ENCODE results near the gene CLCN5.

Gene CLCN5

DNA sequence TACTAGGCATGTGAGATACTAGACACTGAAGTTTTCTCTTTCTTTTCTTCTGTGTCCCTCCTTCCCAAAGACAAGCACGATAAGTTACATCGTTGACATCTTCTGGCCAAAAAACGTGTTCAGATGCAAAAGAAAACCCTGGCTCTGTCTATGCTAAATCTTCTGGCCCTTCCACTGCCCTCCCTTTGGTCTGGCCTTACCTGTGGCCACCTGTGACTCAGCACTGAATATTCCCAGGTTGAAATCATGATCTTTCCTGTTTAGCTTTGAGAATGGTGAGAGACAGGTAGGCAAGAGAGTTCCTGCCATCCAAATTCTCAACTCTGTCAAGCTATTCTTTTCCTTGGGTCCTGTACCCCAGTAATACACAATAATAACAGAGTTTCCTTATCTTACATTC is 12.3 kb downstream of the CLCN5 start:
- DNase-seq: no peak

DNA sequence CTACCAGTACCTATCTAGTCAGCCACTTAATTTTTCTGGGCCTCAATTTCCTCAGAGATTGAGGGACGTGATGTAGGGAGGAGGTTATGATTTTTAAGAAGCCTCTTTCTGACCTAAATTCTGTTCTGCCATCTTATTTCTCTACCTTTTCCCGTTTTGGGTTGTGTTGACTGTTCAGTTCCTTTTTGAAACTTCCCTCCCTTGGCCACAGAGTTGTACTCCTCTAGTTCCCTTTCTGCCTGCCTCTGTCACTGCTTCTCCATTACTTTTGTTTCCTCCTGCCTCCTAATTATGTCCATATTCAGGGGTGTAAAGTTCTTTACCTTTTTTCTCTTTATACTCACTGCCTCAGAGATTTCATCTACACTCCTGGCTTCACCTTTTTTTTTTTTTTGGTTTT is 25.4 kb downstream of the CLCN5 start:
- no peak for DNase-seq

DNA sequence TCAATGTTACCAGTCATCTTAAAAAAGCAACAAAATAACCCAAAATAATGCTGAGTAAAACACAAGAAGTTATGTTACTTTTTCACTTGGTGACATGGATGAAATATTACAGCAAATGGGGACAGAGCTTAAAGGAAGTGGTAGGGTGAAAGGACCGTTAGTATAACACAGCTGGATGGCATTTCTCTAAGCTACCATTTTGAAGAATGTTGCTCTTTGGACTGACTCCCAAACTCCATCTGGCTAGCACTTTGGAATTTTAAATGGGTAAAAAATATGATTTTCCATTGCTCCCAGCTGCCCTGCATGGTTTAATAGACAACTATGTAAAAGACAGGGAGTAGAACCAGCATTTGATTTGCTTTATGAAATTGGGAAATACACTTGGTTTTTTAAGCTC is 27.6 kb downstream of the CLCN5 start:
- DNase-seq: no peak

DNA sequence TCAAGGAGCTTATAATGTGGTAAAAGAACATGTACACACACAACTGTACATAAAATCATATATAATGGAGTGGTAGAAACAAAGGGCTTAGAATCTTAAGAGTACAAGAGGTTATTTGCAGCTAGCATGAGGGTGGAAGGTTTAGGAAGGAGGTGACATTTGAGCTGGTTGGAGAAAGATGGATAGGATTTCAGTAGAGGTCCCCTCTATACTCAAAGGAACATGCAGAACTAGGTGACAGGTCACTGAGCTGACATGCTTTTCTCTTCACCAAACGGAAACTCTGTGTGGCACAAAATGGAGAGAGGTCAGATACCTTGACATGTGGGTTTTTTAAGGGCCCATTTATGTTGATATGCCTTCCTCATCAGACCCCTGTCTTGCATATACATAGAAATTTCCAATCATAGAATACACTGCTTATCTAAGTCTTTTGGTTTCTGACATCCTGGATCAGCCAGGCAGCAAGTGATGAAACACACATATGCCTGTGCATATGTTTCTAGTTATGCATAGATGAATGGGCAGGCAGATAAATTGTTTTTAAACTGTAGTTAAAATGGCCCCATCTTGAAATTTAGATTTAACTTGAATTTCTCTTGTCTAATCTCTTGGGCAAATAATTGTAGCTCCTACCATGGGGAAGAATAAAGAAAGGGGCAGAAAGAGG is 29.3 kb downstream of the CLCN5 start:
- no peak for DNase-seq

DNA sequence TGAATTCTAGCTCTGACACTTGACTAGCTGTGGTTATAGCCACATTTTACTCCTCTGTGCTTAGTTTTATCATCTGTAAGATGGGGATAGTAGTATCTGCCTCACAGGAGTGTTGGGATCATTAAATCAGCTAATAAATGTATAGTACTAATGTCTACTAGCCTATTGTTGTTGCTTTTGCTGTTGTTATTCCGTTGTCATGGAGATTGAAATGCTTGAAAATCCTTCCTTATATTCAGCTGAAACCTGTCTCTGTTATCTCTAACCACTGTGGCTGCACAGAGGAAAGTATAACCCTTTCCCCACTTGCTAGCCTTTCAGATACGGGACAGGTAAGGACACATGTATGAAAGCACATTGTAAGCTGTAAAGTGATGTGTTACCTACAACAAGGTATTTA is 33.9 kb downstream of the CLCN5 start:
- DNase-seq: no peak

DNA sequence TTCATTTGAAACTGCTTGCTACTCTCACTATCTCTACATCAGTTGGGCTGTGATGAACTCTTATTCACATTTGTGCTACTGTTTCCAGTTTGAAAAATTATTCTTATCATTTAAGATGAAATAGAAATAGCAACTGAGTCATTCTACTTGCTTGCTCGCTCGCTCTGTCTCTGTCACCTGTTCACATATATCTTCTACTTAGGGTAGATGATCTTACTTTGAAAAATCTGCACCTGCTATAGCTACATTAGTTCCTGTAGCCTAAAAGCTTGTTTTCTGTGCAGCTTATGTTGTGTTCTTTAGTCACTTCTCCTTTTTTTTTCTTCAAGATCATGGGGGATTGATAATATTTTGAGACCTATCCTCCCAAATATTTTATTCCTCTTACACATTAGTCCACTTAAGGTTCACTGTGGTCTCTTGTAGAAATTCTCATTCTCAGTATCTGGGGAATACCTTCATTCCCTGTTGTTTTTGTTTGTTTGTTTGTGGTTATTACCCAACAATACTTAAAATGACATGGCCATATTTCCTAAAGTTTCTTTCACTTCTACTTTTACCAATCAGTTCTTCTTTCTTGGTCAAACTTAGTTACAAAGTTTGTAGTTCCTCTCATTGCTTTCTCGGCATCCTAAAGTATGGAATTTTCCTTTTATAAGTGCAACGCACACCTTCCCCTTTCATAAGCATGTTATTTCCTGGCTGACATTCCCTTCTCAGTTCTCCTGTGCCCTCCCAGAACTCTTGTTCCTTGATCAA is 36.5 kb downstream of the CLCN5 start:
- DNase-seq: no peak

DNA sequence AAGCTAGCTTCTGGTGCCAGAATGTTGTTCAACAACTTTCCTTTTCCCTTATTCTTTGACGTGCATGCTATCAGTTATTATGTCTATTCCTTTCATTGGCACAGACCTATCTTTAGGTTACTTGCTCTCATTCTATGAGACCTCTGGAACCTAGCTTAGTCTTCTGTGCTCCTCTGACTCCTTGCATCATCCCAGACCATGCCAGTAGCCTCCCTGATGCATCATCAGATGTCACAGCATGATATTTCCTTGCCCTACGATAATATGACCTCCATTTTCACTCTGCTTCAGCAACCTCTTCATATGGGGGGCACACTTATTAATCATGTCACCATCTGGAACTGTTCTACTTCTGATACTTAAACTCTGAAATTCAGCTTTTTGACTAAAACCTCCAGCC is 37.2 kb downstream of the CLCN5 start:
- no peak for DNase-seq

DNA sequence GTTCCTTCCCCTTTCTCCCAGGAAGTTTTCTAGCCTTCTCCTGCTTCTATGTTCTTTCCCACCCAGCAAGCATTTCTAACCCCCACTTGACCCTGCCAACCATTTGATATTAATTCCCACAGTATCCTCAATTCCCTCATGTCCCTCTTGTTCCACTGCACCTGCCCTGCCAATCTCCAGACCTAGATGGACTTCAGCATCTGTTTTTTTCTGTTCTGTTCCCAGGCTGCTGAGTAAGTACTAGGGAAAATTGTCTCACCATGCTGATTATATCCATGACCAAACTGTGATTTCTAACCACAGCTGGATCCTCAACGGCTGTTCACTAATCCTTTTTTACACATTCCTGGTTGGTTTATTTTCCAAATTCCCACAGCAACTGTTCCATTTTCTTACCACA is 37.7 kb downstream of the CLCN5 start:
- no peak for DNase-seq

DNA sequence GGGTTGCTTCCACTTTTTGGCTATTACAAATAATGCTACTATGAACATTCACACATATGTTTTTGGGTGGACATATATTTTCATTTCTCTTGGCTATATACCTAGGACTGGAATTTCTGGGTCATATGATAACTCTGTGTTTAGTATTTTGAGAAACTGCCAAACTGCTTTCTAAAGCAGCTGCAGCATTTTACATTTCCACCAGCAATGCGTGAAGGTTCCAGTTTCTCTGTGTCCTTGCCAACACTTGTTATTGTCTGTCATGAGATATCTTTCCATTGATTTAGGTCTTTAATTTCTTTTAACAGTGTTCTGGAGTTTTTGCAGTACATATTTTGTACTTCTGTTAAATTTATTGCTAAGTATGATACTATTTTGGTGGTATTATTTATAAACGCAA is 48.3 kb downstream of the CLCN5 start:
- DNase-seq: no peak

DNA sequence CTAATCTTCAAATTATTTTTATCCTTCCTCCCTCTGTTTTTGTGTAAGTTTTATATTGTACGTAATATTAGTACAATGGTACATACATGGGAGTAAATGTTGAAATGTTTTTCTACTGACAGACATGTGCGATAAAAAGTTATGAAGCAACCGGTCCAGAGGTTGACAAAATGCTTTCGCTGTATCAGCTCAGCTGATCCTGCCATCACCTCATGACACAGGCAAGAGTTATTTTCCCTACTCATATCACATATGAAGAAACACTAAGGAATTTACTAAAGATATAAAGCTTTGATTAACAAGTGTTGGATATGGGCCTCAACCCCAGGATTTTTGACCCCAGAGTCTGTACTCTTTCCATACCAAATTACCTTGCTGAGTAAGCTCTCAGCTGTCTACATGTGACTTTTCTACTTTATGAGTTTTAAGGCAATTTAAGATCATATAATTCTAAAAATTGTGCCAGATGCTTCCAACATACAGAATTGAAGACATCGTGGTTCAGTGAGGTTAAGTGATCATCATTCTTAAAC is 50.0 kb downstream of the CLCN5 start:
- no peak for DNase-seq

DNA sequence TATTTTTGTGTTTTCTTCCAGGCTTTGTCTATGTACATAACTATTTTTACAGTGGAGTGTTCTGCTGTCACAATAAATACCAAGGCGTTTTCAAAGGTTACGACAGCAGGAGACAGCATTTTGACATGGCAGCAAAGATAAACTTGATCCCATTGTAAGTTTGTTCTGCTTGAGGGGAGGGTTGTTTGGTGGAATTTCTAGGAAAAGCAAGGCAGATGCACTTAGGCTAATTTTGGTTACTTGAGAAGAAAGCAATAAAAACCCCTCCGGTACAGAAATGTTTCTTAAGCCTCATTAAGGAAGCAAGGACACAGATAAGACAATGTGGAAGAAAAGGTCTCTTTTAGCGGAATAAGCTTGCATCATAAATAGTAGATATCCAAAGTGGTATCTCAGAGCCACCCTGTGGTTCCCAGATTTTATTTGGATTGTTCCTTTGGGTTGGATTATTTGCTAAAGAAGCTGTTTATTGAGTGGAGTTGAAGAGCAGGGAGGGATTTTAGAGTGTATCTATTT is 54.3 kb downstream of the CLCN5 start:
- no peak for DNase-seq

DNA sequence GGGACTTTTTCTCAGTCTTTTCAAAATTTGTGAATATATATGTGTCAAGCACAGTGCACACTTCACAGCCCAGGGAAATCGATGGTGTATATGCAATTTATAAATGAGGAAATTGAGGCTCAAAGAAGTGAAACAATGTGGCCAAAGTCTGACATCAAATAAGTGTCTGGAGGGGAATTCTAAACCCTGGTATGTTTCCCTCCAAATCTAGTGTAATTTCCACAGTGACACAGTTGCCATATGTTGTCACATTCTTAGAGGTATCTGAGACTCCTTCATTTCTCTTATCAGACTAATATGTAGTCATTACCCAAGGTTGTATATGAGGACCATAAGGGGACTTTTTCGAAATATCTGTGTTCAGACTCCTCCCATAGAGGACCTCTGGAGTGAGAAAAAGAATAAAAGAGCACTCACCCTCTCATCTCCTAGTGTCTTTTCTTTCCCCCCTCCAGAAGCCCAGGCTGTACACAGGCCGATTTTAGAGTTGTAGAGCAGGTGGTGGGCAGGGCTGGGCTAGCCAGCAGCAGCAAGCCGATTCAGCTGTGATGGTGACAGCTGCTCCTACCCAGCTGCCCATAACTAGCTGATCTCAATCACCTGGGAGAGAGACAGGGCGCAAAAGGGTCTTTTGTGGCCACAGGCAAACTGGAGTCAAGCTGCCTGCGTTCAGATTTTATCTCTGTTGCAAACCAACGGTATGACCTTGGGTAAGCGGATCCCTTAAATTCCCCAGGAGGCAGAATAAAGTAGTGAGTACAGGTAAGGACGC is 55.1 kb downstream of the CLCN5 start:
- DNase-seq: no peak

DNA sequence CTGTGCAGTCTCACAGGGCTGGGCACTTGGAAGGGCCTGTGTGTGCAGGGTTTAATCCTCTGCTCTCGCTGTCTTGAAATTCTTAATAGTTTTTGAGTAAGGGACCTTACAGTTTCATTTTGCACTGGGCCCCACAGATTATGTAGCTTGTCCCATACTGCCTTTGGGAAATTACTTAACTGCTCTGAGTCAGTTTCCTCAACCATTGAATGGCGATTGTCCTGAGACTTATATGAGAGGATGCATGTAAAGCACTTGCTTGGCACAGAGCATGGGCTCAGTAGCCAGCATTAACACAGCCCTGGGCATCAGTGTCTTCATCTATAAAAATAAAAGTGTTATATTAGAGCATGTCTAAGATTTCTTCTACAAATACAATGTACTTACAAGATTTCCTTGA is 55.8 kb downstream of the CLCN5 start:
- DNase-seq: no peak

DNA sequence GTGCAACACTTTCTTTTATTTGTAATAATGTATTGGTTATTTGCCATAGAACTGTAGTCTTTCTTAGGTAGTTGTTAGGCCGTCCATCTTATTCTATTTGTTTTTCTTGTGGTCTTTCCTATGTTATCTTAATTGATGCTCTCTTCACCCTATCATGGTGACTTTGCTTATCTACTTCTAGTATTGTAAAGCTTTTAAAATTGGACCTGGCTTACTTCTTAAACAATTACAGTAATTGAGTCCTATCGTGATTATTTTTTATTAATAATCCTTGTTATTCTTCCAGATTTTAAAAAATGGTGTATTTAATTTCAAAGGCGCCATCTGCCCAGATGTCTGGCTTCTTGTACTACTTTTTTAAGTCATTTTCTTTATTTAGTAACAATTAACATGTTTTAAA is 63.7 kb downstream of the CLCN5 start:
- DNase-seq: no peak

DNA sequence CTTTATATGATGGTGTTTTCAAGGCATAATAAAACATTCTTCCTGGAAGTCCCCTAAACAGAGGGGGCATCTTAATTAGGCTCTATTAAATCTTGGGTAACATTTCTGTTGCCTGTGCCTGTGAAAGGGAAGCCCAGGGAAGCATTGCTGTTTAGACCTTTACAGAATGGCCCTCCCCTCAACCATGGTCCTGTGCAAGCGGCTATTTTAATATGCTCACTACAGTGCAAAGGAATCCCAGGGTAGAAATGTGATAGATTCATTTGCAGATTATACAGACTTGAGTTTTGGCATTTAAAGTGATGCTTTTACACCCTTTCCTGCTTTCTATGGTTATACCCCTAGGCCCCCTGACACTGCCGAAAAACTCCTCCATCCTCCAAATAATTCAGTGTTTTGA is 65.3 kb downstream of the CLCN5 start:
- DNase-seq: no peak

DNA sequence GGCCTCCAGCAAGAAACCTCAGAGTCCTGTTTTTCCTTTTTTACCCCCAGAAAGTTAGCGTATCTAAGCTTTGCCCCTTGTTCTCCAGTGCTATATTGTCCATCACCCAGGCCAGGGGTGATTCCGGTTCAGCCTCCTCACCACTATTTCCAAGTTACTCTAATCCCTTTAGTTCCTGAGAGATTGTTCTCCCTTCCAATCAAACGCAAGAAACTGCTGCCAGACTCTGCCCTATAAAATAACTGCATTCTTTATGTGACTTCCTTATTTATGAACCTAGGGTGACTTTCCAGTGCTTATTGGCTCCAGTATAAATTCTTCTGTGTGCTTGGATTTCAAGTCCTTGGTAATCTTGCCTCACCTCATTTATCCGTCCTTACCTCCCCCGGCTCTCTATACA is 65.7 kb downstream of the CLCN5 start:
- DNase-seq: no peak

DNA sequence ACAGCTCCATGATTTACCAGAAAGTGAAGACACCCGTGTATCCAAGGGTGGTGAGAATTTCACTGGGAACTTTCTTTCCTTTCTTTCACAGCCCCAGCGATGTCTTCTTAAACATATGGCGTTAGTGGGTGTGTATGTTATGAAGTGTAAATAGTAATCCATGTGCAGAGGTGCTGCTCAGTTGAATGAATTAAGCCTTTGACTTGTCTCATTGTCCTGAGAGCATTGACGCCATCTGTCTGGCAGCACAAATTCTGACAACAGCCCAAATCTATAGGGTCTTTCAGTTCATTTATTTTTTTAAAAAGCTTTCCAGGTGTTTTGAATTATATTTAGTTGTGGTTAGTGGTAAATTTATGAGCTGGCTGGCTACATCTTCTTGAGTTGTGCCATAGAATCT is 69.4 kb downstream of the CLCN5 start:
- DNase-seq: no peak

DNA sequence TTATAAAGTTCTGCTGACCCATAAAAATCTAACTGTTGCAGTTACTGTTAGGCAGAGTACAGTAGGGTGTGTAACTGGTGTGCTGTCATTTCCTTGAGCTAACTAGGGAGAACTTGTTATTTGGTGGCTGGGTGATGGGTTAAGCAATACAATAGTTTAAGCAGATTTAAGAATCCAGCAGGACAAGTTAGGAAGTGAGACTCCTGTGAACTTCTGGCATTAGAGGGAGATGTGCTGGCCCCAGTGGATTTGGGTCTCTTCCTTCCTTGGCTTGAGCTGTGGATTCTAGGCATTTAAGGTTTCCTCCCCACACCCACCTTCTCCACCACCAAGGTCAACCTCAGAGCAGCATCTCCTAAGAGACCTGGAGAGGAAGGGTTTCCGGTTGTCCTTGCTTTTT is 70.5 kb downstream of the CLCN5 start:
- DNase-seq: no peak

DNA sequence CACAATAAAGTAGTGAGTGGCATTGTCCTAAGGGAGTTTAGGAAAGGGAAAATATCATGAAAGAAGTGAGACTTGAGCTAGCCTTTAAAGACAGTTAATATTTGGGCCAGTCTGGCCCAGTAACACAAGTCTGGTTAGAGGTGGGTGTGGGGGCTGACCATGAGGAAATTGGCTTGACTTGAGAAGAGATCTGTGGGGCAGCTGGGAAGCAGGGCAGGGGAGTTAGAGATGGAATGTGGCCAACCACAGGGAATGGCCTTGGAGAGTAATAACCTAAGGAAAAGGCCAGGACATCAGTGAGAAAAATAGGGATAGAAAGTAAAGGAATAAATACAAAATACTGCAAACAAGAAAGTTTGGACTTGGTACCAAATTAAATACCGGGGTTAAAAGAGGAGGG is 71.3 kb downstream of the CLCN5 start:
- DNase-seq: no peak

DNA sequence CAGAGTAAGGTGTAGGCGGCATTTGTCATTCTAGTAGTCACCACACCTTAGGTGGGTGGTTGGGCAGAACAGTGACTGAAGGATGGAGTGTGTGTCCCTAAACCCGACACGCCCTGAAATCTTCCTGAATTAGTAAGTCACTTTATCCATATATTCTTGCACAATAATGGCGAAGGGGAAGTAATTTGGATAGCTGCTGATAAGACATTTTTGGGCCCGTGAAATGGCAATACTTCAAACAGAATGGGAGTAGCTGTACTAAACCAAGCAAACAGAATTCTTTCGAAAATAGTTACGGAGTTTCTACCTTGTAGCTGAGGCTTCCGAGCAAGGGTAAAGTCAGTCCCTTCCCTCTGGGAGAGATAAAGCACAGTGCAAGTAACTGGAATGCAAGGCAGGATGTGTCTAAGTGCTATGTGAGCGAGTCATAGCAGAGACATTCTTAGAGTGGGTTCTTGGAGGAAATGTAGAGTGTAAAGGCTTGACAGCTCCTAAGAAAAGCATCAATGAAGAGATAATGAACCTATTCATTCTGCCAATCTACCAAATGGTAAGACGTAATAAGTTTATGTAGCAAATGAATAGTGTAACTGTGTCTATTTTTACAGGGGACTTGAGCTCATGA is 72.8 kb downstream of the CLCN5 start:
- DNase-seq: no peak

DNA sequence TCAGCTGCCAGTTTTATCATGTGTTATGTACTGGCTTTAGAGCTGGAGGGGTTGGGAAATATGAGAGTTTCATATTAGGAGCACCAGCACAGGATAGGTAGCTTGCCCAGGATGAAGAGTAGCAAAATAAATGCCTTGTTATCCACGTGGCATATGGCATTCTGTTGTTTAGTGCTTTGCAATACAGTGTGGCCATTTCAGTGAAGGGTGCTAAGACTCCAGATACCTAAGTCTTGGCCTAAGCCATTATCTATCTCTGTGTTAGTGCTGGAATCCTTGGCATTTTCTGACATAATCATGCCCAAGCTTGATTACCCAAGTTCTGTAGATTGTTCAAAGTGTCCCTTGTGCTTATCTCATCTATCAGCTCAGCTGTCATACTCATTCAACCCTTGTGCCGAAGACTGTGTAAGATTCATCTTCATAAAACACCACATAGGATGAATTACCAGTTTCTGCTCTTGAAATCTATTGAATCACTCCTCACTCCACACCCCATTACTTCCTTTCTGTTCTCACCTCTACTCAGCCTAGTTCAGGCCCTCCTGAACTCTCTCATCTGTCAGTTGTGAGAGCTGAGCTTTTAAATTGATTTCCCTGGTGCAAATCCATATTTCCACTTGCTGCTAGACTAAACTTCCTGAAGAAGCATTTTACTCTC is 73.5 kb downstream of the CLCN5 start:
- DNase-seq: no peak

DNA sequence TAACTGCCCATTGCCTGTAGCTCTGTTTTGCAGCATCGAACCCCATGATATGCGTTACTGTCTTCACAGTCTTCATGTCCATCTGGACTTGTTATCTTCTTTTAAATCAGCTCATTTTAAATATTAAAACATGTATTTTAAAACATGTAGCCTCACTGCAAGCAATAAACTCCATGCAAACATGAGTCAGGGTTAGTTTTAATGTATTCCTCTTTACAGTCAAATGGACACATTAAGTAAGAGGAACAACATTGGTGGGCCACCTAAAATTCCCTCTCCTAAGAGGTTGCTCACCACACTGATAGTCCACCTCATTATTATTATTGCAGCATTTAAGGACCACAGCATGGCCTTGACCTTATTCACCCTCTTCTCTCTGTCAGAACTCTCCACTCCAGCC is 74.1 kb downstream of the CLCN5 start:
- no peak for DNase-seq

DNA sequence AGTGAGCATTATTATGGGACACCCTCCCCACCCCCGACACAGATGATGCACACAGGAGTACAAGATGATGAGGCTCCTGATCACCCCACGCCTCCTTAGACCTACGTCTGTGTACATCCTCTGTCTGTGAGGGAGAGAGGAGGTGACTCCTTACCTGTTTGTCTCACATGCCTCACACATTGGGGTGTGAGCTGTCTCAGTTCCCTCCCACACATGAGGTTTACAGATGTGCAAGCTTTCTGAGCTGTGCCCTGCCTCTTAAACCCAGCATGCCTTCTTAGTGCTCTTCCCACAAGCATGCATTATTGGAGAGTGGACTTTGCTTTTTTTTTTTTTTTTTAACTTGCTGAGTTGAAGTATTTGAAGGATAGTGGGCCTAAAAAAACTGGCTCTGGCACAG is 76.7 kb downstream of the CLCN5 start:
- no peak for DNase-seq

Data from activated CD4-positive, alpha-beta T cell treated with anti-CD3 and anti-CD28 coated beads for 4 hours (primary cell).